GM18511 (cell line): ENCODE measurements around the gene DHCR24.
"Not testable (repeated sequence)": the region's sequence is repeated elsewhere in the genome, so short reads cannot be mapped to it uniquely, and the experiment has no call there.

ENCODE experiments used
- ATAC-seq: cut with Tn5 transposase; IDR thresholded peaks from one replicate; pipeline ENCODE4 v1.9.1; 2021; ENCODE audit warnings: mild to moderate bottlenecking, moderate library complexity; ENCODE audit not compliant: unreplicated experiment

DHCR24 gene

GRCh38 chr1:54888080-54888733 is 1.2 kb upstream of the DHCR24 start:
- no peak for ATAC-seq

- ATAC-seq = no peak
These were observed 673 bp upstream of the DHCR24 start for GRCh38 chr1:54887665-54888071.

GRCh38 chr1:54885807-54886723 is 930 bp downstream of the DHCR24 start:
- ATAC-seq = no peak

- ATAC-seq = no peak
These were observed 1.7 kb downstream of the DHCR24 start for GRCh38 chr1:54885237-54885679.

- no peak for ATAC-seq
These were observed 2.2 kb downstream of the DHCR24 start for GRCh38 chr1:54884768-54885167.

- ATAC-seq = no peak
These were observed 2.8 kb downstream of the DHCR24 start for GRCh38 chr1:54884135-54884586.

- ATAC-seq = no peak
These were observed 3.5 kb downstream of the DHCR24 start for GRCh38 chr1:54883349-54884102.

GRCh38 chr1:54882519-54882918 is 4.5 kb downstream of the DHCR24 start:
- ATAC-seq = no peak

GRCh38 chr1:54881604-54882003 is 5.4 kb downstream of the DHCR24 start:
- ATAC-seq = not testable (repeated sequence)

- ATAC-seq = no peak
These were observed 7.1 kb downstream of the DHCR24 start for GRCh38 chr1:54879872-54880271.

GRCh38 chr1:54876814-54877213 is 10.2 kb downstream of the DHCR24 start:
- no peak for ATAC-seq

GRCh38 chr1:54875000-54875399 is 12.0 kb downstream of the DHCR24 start:
- no peak for ATAC-seq

- ATAC-seq = no peak
These were observed 12.7 kb downstream of the DHCR24 start for GRCh38 chr1:54874079-54874830.

GRCh38 chr1:54872036-54872331 is 15.0 kb downstream of the DHCR24 start:
- ATAC-seq = no peak

GRCh38 chr1:54871275-54872035 is 15.5 kb downstream of the DHCR24 start:
- no peak for ATAC-seq

- no peak for ATAC-seq
These were observed 16.1 kb downstream of the DHCR24 start for GRCh38 chr1:54870869-54871268.

GRCh38 chr1:54869173-54869851 is 17.7 kb downstream of the DHCR24 start:
- no peak for ATAC-seq

GRCh38 chr1:54867717-54868057 is 19.3 kb downstream of the DHCR24 start:
- no peak for ATAC-seq
